PC-3 (cell line): Measurements from ENCODE around the gene HOXA6. TPM values are rescaled to one million over a fixed set of nuclear protein-coding genes. Genes with fewer than 3 reads are reported as not detected.

Experiments used
- ATAC-seq: fragments of 200-7000 bp; cut with Tn5 transposase; 2 replicates; pipeline ENCODE4 v1.9.1; 2020; ENCODE audit warnings: mild to moderate bottlenecking, moderate library complexity
- Bru-seq: library from RNA; stranded (reverse); fragments of 400-500 nt; gene quantifications from one replicate; lab custom pipeline; 2021; lab: Mats Ljungman, UMichigan
- BruChase-seq, 2 experiments: library from RNA; stranded (reverse); fragments of 400-500 nt; gene quantifications; one replicate each; lab custom pipeline; 2021; lab: Mats Ljungman, UMichigan
- BruUV-seq: library from RNA; stranded (reverse); fragments of 400-500 nt; replicated peaks from 2 replicates; lab custom pipeline; 2021; lab: Mats Ljungman, UMichigan
- CTCF ChIA-PET: fragments of 300-600 bp; sonication (Branson Sonifier 250); formaldehyde crosslinking; loops from one replicate; lab custom pipeline; 2022; ENCODE audit warnings: antibody characterized with exemption; lab: Charles Lee
- POLR2A ChIA-PET: fragments of 300-600 bp; sonication (Branson Sonifier 250); formaldehyde crosslinking; loops from one replicate; lab custom pipeline; 2022; ENCODE audit warnings: antibody characterized with exemption; ENCODE audit not compliant: unreplicated experiment; lab: Charles Lee
- DNase-seq: peaks from one replicate; pipeline ENCODE4 v3.0.0-alpha.2; 2015
- H2AFZ ChIP-seq: fragments of 300-600 bp; sonication (generic); 2 replicates; pipeline ENCODE4 v1.6.0; 2016; ENCODE audit warnings: antibody characterized with exemption, low read length
- H3F3A ChIP-seq: fragments of 300-600 bp; sonication (generic); one replicate; pipeline ENCODE4 v1.6.0; 2017; ENCODE audit warnings: antibody characterized with exemption, low read length, control low read depth, mild to moderate bottlenecking; ENCODE audit not compliant: unreplicated experiment
- H3K27ac ChIP-seq: fragments of 300-600 bp; sonication (generic); 2 replicates; pipeline ENCODE4 v1.5.1; 2016; ENCODE audit warnings: mild to moderate bottlenecking, low read length
- H3K27me3 ChIP-seq: fragments of 300-600 bp; sonication (generic); 2 replicates; pipeline ENCODE4 v1.6.1; 2016; ENCODE audit warnings: low read length, mixed read lengths
- H3K36me3 ChIP-seq: fragments of 300-600 bp; sonication (generic); 2 replicates; pipeline ENCODE4 v1.6.1; 2016; ENCODE audit warnings: low read depth, mixed run types, low read length, mixed read lengths
- H3K4me1 ChIP-seq: fragments of 300-600 bp; sonication (generic); 2 replicates; pipeline ENCODE4 v1.5.1; 2016; ENCODE audit warnings: low read length; ENCODE audit not compliant: insufficient read depth
- H3K4me2 ChIP-seq: fragments of 300-600 bp; sonication (generic); 2 replicates; pipeline ENCODE4 v1.6.0; 2016; ENCODE audit warnings: low read length
- H3K4me3 ChIP-seq: fragments of 300-600 bp; sonication (generic); 2 replicates; pipeline ENCODE4 v1.5.1; 2016; ENCODE audit warnings: mild to moderate bottlenecking, low read length, mixed read lengths
- H3K79me2 ChIP-seq: fragments of 300-600 bp; sonication (generic); 2 replicates; pipeline ENCODE4 v1.6.1; 2017; ENCODE audit warnings: low read length, mixed read lengths
- H3K9ac ChIP-seq: fragments of 300-600 bp; sonication (generic); 2 replicates; pipeline ENCODE4 v1.6.0; 2016; ENCODE audit warnings: mild to moderate bottlenecking, low read length
- H3K9me2 ChIP-seq: fragments of 300-600 bp; sonication (generic); replicated peaks from 2 replicates; pipeline ENCODE4 v1.6.1; 2016; ENCODE audit warnings: mixed run types, low read length, mixed read lengths
- H3K9me3 ChIP-seq: fragments of 300-600 bp; sonication (generic); 2 replicates; pipeline ENCODE4 v1.6.1; 2016; ENCODE audit warnings: low read length, mixed read lengths
- H4K20me1 ChIP-seq: fragments of 300-600 bp; sonication (generic); 2 replicates; pipeline ENCODE4 v1.6.1; 2016; ENCODE audit warnings: low read length, mixed read lengths
- EZH2 ChIP-seq: fragments of 300-600 bp; sonication (generic); IDR thresholded peaks from one replicate; pipeline ENCODE4 v1.6.1; 2017; ENCODE audit warnings: antibody characterized with exemption, mild to moderate bottlenecking, low read length; ENCODE audit not compliant: unreplicated experiment
- EZH2phosphoT487 ChIP-seq: fragments of 300-600 bp; sonication (generic); IDR thresholded peaks from 2 replicates; pipeline ENCODE4 v1.6.1; 2018; ENCODE audit warnings: mild to moderate bottlenecking, antibody characterized with exemption, low read length, borderline replicate concordance
- intact Hi-C: fragments of 100-400 bp; cut with micrococcal nuclease; formaldehyde crosslinking; loops from 2 replicates; pipeline ENCODE4 v1.9.0; 2023
- long read RNA-seq: library from polyadenylated mRNA; unstranded; transcript quantifications from one replicate; pipeline ENCODE4 v2.0.0, GENCODE V29; 2021; ENCODE audit not compliant: unreplicated experiment
- total RNA-seq: library from RNA; depleted of rRNA; stranded (reverse); fragments of >200 nt; gene quantifications from 2 replicates; pipeline ENCODE4 v1.2.3, GENCODE V29; 2014; rRNA removed
- TF ChIP-seq, protein P1 (sequence below): fragments of 300-600 bp; sonication (generic); conservative IDR thresholded peaks from 2 replicates; pipeline ENCODE4 v1.5.1; 2017; ENCODE audit warnings: antibody characterized with exemption, low read depth, mild to moderate bottlenecking, low read length

The HOXA6 gene
- total RNA-seq, result 6.9 and 8.3 TPM in 2 replicates
- percentile 65 among the genes with signal in this experiment for Bru-seq, nascent RNA
- BruChase-seq, experiment 1, labeled RNA remaining after a 6-hour chase, result percentile 72 among the genes with signal in this experiment
- BruChase-seq, experiment 2, labeled RNA remaining after a 2-hour chase, result percentile 78 among the genes with signal in this experiment
- long read RNA-seq, partial matches to known transcripts, result 0 of 2 reads
- long read RNA-seq, other reads (novel, unspliced or antisense), result 2 of 2 reads

DNA sequence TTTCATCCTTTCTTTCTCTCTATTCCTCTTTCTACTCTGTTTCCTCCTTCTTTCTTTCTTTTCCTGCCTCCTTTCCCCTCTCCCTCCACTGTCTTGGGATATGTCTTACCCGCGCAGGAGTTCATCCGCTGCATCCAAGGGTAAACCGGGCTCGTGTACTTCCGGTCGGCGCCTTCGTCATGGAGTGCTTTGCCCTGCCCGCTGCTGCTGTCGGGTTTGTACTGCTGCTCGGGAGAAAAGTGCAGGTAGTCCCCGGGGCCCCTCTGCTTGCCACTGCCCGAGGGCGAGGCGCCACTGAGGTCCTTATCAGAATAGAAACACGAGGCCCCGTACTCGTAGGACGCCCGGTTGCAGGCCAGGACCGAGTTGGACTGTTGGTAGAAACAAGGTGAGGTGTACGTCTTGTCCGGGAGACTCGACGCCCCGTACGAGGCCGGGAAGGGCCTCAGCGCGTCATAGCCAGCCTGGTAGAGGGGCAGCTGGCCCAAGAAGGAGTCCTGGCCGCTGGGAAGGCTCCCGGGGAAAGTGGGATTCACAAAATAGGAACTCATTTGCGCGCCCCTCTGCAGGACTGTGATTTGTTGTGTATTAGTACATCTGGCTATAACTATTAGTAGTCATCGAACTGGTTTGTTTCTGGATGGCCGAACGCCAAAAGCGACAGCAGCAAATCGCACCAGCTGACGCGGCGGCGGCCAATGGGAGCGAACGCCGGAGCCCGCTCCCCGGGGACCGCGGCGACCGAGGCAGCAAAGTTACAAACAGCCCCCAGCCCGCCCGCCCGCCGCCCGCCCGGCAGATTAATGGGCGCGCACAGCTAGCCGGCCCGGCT lies at the start of gene HOXA6:
TSS of gene HOXA6 (minus strand) at position 576 of the 832 bp plus-strand sequence. CDS start at position 551, 25 bp downstream.
- Histone ChIP-seq H3K79me2 (peaks cover 63% of the 10 kb centered on the region), H4K20me1 (no peaks in the 10 kb centered on the region), H3K27me3 (no peaks in the 10 kb centered on the region), H3K4me3 (peak within 1 kb of the TSS; percentile 78), H3F3A (no peaks in the 10 kb centered on the region), H3K27ac (peak within 1 kb of the TSS; percentile 84), H3K9me2 (no peaks in the 10 kb centered on the region), H3K4me2 (peak within 1 kb of the TSS; percentile 92), H3K9ac (peak within 1 kb of the TSS; percentile 73), H3K36me3 (peaks cover 13% of the 10 kb centered on the region; the same call in 1 of the 2 replicates), H2AFZ (peak within 1 kb of the TSS; percentile 73), H3K4me1 (peaks cover 21% of the 10 kb centered on the region), H3K9me3 (no peaks in the 10 kb centered on the region)
- no TSS peak for BruUV-seq
- DNase-seq (peak; percentile 74), ATAC-seq (peak; percentile 1; the same call in 1 of the 2 replicates)
- CTCF ChIA-PET, result no interaction called here
- TF ChIP-seq EZH2phosphoT487, result no peak
- TF ChIP-seq, protein P1, sequence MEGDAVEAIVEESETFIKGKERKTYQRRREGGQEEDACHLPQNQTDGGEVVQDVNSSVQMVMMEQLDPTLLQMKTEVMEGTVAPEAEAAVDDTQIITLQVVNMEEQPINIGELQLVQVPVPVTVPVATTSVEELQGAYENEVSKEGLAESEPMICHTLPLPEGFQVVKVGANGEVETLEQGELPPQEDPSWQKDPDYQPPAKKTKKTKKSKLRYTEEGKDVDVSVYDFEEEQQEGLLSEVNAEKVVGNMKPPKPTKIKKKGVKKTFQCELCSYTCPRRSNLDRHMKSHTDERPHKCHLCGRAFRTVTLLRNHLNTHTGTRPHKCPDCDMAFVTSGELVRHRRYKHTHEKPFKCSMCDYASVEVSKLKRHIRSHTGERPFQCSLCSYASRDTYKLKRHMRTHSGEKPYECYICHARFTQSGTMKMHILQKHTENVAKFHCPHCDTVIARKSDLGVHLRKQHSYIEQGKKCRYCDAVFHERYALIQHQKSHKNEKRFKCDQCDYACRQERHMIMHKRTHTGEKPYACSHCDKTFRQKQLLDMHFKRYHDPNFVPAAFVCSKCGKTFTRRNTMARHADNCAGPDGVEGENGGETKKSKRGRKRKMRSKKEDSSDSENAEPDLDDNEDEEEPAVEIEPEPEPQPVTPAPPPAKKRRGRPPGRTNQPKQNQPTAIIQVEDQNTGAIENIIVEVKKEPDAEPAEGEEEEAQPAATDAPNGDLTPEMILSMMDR, result no peak
- TF ChIP-seq EZH2, result no peak
- POLR2A ChIA-PET, result interaction anchor here (0.6 to 1.1 kb wide), 4 partner anchors 22 to 772 kb away, joined by 3 to 5 read pairs (median 4); no protein-coding TSS in a partner anchor
- intact Hi-C loops, result loop anchor here (2.0 kb wide), 1 partner anchor 17 kb away; the partner anchor contains the start of gene HOXA9

DNA sequence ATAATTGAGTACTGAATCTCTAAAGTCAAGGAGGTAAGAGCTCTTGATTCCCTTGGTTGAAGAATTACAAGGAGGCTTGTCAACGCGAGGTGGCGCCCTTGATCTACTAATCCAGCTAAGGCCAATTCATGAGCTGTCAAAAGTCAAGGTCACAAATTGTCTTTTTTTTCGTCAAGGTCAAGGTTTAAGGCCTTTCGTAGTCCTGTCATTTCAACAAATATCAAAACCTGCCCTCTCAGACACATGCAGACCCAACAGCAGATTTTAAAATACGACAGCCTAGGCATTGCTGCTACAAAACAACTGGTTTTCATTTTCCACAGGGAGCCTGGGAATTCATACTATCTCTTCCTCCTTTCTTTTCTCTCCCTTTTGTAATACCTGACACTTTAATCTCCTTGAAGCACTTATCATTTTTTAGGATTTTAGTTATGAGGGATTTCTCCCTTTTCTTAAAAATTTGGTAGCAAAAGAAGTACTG lies 48.8 kb upstream of the HOXA6 start:
- intact Hi-C loops, result loop anchor here (1.0 to 5.0 kb wide), 9 partner anchors 380 to 896 kb away; partner anchors contain the start of genes HIBADH and TAX1BP1
- ATAC-seq (no peak), DNase-seq (peak; percentile 89)
- POLR2A ChIA-PET, result interaction anchor here (0.6 kb wide), 5 partner anchors 20 to 841 kb away, joined by 3 to 7 read pairs (median 4); no protein-coding TSS in a partner anchor
- Histone ChIP-seq H3K9me2 (no peaks in the 10 kb centered on the region), H3K36me3 (0 out of 2 replicates have a peak, but pooled peaks cover 6% of the 10 kb centered on the region), H4K20me1 (peaks cover 12% of the 10 kb centered on the region; the same call in 1 of the 2 replicates), H3K4me2 (peak overlapping the region; percentile 99), H2AFZ (no peak overlapping the region), H3K27me3 (no peaks in the 10 kb centered on the region), H3K27ac (peak overlapping the region; percentile 21; the same call in 1 of the 2 replicates), H3K9ac (peak overlapping the region; percentile 97), H3K4me1 (peaks cover 14% of the 10 kb centered on the region), H3K4me3 (peak overlapping the region; percentile 91), H3K9me3 (no peaks in the 10 kb centered on the region), H3K79me2 (peaks cover 95% of the 10 kb centered on the region), H3F3A (no peaks in the 10 kb centered on the region)
- BruUV-seq, result no TSS peak
- CTCF ChIA-PET, result interaction anchor here (0.6 to 2.1 kb wide), 19 partner anchors 9 to 865 kb away, joined by 3 to 35 read pairs (median 4); partner anchors contain the start of gene TAX1BP1
- no peak for TF ChIP-seq EZH2
- TF ChIP-seq, protein P1, result peak; percentile 91
- TF ChIP-seq EZH2phosphoT487, result no peak
